ENCODE data around the gene NKX3-2.

- TF ChIP-seq POLR2AphosphoS5 (IDR thresholded peaks at IDR 0.05) (no peak), CTCF (IDR thresholded peaks at IDR 0.05) (no peak), EP300 (IDR thresholded peaks at IDR 0.05; ENCODE audit: low read depth) (no peak)
Measured at GRCh38 chr4:13558881-13559280, 14.6 kb upstream of the NKX3-2 start.
